IPS-NIHi11 (cell line): ENCODE measurements around the gene GRAMD4.

Experiments
- DNase-seq: peaks from one replicate; pipeline ENCODE4 v3.0.0; 2012; ENCODE audit warnings: mixed read lengths, low spot score

The GRAMD4 gene, protein sequence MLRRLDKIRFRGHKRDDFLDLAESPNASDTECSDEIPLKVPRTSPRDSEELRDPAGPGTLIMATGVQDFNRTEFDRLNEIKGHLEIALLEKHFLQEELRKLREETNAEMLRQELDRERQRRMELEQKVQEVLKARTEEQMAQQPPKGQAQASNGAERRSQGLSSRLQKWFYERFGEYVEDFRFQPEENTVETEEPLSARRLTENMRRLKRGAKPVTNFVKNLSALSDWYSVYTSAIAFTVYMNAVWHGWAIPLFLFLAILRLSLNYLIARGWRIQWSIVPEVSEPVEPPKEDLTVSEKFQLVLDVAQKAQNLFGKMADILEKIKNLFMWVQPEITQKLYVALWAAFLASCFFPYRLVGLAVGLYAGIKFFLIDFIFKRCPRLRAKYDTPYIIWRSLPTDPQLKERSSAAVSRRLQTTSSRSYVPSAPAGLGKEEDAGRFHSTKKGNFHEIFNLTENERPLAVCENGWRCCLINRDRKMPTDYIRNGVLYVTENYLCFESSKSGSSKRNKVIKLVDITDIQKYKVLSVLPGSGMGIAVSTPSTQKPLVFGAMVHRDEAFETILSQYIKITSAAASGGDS

DNA sequence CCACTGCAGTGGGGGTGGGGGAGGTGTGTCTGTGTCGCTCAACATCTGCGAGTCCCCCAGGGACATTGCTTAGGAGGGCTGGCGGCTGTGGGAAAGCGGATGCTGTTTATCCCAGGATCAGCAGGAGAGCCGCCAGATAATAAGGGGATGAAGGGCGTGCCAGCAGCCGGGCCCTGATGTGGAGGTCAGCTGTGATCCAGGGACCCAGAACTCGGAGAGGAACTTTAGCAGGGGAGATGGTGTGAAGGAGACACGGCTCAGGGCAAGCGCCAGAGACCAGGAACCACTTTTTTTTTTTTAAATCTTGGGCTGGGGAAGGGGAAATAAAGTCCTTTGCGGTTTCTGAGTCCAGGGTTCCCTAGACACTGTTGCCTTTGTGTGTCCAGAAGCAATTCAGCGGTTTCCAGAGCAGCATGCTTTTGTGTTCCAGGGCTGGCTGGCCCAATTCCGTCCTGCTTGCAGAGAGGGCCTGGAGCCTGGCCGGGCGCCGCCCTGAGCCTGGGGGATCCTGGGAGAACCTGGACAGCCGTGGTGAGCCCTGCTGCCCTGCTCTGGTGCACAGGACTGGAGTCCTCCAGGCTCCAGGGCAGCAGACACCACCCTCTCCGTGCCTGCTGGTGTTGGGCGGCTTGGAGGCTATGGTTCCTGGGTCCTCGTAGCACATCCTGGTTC lies at the start of gene GRAMD4:
Gene GRAMD4 (plus strand): TSS at position 557 of the 672 bp plus-strand sequence. CDS start 6,414 bp downstream, outside the sequence.
- DNase-seq, result no peak

DNA sequence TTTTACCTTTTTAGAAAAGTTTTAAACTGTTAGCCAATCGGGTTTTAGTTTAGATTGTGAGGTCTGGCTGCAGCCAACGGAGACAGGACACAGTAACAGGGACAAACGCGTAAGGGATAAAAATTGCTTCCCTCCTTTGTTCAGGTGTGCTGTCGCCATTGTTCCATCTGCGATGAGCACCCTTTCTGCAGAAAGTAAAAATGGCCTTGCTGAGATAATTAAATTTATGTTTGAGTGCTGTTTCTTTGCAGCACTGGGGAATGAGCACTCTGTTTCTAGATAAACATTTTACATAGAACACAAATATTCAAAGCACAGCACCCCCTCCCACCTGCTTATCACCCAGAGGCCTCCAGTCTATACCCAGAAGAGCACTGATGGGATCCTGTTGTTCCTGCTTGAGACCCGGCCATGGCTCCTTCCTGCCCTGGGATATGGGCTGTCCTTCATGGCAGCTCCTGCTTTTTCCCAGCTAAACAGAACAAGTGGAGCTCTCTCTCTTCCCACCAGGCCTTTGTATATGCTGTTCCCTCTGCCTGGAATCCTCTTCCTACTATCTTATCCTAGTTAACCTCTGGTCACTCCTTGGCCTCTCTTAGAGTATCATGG lies 48.4 kb upstream of the GRAMD4 start:
- no peak for DNase-seq

DNA sequence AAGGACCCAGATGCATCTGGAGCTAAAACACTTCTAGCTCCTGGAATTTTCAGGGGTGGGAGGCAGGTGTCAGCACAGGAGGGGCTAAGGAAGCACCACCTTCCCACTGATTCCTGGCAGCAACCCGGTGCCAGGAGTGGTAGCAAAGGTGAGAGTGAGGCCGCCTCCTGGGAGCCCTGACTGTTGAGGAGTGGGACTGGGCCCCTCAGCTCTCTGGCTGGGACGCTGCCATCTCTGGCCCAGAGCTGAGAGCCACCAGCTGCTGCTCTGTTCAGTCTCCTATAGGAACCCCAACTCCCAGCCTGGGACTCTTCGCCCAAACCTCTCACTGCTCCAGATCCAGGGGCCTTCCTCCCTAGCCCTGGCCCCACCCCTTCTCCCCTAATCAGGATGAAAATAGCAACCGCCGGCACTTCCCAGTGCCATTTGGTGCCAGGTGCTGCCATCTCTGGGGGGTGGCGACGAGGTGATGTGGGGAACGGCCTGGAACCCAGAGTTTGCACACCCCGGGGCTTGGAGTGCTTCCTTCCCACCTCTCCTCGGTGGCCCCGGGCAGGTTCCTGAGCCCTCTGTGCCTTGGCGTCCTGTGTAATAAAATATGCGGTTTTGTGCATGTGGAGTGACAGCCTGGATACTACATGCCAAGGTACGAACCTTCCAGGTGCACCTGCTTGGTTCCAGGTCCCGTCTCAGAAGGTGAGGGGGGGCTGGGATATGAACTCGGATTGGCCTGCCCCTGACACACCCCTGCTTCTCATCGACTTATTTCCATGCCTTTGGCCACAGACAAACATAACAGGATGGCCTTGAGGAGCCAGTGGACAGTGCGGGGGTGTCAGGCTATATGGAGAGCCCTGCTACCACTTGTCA lies 47.0 kb upstream of the GRAMD4 start:
- no peak for DNase-seq

DNA sequence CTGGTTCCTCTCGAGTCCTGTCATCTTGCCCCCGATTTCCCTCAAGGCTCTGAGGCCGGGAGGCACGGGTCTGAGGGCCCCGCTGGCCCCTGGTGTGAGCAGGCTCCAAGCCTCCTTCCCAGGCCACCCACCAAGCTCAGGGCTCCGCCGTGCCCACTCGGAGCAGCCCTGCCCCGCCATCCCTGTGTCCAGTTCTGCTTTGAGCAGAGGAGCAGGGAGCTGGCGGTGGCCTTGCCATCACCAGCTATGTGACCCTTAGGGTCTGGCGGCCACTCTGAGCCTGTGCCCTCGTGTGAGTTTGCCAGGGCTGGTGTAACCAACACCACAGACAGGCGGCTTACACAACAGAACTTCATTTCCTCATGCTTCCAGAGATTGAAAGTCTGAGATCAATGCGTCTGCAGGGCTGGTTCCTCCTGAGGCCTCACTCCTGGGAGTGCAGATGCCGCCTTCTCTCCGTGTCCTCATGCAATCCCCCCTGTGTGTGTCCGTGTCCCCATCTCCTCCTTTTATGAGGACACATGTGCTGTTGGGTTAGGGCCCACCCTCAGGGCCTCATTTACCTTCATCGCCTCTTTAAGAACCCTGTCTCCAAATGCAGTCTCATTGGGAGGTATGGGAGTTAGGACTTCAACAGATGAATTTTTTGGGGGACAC lies 46.3 kb upstream of the GRAMD4 start:
- DNase-seq, result no peak

DNA sequence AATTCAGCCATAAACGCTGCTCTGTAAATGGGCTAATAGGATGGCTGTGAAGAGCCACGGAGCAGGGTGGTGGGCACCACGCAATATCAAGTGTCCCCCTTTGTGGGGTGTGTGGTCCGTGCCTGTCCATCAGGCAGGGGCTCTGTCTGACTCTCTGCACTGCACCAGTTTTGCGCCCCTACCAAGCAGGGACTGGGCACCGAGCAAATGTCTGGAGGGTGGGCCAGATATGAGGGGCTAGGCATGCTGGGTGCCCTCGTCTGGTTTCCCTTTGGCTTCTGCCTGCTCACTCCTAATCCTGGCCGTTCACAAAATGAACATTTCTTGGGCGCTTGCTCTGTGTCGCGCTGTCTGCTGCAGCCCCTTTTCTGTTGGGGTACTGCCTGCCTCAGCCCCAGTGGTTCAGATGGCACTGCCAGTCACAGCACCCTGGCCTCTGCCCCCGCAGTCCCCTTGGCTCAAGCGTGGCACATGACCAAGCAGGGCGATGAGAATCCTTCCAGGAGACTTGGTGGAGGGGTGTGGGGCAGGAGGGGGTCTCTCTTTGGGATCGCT lies 45.7 kb upstream of the GRAMD4 start:
- no peak for DNase-seq

DNA sequence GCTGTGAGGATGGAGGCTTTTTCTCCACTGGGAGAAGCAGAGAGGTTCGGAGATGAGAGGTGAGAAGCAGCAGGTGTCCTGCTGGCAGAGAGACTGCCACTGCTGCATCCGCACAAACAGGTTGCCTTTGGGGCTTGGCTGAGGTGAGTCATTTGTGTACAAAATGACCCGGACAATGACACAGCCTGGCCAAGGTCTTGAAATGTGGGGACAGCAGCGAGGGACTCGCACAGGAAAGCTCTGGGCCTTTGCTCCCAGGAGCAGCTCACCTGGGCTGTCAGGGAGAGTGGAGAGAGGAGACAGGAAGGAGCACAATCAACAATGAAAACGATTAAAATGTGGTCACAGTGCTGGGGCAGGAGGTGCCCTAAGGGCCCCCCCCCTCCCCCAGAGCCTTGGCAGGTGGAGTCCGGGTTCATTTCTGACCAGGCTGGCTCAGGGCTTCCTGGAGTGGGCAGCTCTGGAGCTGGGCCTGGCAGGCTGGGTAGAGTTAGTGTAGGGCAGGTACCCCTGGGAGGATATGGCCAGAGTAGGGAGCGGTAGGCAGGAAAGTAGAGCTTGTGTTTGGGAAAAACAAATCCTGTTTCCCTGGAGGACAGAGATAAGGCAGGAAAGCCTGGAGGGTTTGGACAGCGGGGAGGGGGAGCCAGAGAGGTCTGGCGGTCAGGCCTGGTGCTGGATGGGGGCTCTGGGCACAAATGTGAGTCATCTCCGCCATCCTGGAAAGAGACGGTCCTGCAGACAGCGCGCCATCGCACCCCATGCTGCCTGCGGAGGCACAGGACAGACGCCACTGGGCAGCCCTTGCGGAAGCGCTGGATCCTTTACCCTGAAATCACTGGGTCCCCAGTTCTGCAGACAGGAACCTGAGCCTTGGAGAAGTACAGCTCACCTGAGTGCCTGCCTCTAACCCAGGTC lies 44.9 kb upstream of the GRAMD4 start:
- no peak for DNase-seq

DNA sequence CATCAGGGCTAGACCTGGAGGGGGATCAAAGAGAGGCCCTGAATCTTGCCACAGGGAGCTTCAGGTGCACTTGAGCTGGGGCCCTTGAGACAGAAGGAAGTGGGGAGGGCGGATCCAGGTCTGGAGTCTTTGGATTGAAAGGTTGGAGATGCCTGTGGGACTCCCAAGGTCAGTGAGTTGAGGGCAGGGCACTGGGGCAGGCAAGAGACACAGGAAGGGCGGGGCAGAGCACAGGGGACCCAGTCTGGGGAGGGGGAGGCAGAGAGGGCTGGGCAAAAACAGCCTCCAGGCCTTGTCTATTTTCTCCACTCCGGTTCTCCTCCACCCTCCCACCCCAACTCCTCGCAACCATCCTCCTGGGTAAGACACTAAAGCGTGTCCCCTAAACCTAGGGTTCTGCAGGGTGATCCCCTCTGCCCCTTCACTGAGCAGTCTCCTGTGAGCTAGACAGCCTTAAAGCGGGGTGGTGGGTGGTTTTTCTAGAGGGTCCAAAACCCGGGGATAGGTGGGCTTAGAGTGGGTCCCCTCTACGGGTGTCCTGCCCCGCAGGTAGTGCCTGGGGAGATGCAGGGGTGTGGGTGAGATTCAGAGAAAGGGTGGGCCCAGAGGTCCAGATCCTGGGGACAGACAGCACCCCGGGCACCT lies 44.2 kb upstream of the GRAMD4 start:
- DNase-seq, result no peak

DNA sequence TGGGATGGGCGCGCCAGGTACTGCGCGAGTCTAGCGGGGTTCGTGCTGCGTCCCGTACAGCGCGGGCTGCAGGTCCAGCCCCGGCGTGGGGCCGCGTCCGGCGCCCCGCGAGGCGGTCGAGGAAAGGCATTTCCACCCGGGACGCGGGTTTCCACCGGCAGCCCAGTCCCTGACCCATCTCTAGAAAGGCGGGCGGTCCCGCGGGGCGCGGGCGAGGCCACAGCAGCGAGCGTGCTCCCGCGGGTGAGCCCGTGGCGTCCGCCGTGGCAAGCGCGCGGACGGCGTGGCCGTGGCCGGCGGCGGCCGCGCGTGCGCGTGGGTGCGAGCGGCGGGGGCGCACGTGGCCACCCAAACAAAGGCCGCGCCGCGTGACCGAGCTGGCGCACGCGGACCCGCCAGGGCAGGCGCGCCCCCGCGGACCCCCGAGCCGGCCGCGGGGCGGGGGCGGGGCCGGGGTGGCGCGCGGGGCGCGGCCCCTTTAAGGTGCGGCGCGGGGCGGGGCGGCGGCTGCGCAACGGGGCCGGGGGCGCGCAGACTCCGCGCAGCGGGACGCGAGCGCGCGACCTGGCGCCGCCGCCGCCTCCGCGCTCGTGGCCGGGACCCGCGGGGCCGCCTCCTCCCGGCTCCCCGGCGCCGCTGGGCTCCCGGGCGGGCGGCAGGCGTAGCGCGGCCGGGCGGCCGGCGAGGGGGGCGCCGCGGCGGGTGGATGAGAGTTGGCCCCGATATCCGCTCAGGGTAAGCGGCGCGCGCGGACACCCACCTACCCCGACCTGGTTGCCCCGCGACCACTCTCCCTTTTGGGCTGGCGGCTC lies 43.4 kb upstream of the GRAMD4 start:
- peak; percentile 94 for DNase-seq

DNA sequence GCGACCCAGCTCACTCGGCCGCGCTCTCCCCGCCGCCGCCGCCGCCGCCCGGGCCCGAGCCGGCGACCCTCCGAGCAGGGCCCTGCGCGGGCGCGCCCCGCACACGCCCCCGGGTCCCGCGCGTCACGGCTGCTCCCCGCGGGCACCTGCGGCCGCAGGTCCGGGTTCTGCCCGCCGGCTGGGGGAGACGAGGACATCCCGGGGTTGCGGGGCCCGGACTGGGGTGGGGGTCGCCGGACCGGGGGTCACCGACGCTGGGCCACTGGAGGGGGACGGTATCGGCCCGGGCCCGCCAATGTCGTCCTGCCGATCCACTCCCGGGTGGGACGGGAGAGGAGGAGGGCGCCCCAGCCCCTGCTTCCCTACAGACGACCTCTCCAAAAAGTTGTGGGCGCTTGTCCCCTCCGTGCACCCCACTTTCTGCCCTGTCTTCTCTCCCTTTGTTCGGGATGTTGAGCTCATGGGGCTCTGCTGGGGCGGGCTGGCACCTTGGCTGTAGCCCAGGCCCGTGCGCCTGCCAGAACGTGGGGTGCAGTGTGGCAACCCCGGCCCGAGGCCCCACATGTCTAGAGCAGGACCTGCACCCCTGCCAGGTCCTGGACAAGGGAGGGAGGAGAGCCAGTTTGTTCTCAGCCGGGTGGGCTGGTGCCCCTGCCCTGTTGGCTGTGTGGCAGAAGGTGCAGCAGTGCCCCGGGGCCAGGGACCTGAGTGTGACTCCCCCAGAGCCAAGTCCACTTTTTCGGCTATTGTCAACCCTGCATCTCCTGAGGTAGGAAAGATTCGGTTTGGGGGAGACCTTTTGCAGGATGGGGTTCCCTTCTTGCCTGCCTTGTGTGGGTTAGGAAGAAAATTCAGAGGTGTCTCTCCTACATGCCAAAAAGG lies 42.6 kb upstream of the GRAMD4 start:
- DNase-seq, result no peak

DNA sequence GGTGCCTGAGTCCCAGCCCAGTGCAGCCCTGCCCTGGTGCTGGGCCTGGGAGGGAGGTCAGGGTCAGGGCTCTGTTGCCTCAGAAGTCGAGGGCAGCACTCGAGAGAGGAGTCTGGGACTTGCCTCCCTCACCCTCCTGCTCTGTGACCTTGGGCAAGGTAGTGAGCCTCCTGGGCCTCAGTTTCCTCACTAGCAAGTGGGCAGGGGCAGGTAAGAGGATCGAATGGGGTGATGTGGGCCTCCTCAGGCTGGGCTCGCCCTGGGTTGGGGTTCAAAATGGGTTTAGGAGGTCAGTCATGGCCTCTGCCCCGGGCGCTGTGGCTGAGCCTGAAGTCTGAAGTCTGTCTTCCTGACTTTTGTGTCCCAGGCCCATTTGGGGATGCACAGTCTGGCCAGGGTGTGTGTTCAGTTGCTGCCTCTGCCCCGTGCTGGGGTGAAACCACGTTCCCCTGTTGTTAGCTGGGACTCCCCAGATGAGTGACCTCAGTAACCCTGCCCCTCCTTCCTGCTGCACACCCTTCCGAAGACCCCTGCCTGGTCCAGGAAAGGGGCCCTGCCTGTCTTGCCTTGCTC lies 41.8 kb upstream of the GRAMD4 start:
- DNase-seq, result no peak

DNA sequence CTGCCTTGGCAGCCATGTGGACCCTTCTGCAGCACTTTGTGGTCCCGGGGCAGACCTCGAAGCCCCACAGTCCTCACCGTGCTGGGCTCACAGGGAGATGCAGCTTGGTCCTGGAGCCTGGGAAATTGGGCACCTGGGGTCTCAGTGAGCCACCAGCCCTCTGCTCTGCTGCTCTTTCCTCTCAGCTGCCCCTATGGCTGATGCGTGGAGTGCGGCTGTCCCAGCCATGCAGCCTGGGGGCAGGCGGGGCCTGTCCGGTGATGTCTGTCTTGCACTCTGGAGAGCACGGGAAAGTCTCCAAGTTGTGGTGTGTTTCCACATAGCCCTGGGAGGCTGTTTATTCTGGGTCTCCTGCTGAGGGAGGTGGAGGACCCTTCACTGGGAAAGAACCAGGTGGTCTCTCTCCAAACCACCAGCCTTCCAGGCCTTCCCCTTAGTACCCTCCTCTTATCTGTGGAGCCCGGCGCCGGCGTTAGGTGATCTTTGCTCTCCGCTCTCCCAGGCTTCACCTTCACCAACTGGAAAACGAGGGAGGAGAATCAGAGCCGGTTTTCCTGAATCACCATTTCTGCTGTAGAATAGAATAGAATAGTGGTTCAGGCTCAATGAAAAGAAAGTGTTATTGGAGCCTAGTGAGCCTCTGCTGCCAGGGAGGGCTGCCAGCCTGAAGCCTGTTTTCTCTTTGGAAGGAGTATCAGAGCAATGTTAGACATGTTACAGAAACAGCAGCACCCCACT lies 41.2 kb upstream of the GRAMD4 start:
- DNase-seq, result no peak

DNA sequence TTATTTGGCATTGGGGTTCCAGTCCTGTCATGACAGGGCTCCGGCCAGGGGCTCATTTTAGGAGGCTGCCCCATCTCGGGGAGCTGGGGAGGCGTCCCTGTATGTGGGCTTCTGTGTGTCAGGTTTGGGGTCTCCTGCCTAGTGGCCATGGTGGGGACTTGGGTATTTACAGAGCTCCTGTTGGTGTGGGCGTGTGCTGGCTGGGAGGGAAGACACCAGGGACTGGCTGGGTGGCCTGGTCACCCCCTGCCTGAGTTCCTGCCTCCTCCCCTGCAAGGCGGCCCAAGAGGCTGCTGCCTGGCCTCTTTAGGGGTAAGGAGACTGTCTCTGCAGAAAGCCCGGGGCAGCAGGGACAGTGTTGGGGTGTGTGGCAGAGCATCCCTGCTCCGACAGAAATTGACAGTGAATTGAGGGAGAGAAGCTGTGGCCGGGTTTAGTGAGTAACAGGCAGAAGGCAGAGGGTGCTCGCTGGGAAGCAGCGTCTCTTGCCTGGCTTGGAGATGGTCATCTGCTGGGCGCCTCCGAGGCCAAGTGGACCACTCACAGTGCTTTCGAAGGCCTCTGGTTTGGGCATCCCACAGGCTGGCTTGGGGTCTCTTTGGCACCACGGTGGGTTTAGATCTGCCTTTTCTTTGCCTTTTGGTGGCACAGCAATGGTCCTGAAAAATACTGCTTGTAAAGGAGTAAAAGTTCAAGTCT lies 40.3 kb upstream of the GRAMD4 start:
- no peak for DNase-seq

DNA sequence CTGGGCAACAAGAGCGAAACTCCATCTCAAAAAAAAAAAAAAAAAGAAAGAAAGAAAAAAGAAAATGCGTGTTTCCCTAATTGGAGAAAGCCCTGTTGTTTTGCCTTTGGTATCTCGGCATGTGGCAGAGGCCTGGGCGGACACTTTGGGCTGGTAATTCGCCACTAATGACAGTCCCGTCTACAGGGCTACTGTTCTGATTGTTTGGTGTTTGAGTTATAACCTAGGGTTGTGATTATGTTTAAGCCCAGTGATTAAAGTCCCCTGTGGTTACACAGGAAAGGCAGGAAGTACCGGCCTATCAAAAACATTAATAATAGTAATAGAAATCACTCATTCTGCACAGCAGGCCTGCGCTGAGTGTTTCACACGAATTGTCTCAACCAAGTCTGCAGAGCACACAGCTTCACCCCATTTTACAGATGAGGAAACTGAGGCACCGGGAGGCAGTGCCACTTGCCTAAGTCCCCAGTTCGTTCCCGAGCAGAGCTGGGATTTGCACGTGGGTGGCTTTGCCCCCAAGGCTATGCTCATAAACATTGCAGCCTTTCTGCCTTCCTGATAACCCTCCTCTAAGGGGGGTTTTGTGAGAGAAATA lies 39.1 kb upstream of the GRAMD4 start:
- DNase-seq, result no peak

DNA sequence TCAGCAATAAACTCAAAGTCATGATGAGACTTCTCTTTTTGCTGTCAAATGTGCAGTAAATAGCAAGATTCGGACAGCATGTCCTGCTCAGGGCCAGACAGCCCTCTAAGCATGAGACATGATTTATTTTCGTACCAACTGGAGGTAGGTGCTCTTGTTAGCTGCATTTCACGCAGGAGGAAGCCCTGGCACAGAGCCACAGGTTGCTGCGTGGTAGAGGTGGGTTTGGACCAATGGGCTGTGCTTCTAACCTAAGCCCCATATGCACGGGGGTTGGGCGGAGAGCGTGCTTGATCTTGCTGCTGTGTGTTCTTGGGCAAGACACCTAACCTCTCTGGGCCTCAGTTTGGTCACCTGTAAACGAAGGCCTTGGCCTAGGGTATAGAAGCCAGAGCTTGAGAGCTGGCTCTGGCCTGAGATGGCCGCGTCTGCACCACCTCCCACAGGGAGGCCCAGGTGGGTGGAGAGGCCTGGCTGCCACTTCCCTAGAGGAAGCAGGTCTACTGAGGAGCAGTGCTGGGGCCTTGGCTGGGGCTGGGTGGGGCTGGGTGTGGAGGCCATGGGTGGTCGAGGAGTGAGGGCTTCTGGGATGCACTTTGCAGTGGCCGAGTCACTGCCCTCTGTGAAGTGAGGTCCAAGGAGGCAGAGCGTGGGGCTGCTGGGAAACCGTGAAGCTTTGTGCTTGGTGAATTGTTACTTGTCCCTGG lies 38.5 kb upstream of the GRAMD4 start:
- no peak for DNase-seq
